ENCODE data around the gene GNAI1.

DNA sequence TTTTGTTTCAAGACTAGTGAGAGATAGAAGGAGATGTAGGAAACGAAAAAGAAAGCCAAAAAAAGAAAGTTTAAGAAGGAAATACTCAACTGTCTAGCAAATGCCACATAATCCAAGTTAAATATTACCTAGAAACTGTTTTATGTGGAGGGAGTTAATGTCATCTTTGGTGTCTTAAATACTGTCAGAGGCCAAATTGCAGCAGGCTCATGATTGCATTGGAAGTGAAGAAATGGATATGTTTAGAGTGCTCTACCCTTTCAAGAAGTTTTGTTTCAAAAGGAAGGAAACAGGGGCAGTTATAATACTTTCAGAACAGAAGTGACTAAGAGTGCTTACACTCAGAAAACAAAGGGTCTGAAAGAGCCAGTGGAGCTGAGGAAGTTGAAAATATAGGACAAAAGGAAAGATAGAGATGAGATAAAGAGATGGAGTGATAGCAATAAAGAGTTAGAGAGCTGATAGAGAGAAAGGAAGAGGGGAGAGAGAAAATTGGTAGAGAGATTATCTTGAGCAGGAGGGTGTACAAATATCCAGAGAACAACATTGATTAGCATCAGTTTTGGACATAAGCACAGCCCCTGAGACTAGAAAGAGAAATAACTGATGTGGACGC lies 28.0 kb upstream of the GNAI1 start:
- TF ChIP-seq, protein P1, sequence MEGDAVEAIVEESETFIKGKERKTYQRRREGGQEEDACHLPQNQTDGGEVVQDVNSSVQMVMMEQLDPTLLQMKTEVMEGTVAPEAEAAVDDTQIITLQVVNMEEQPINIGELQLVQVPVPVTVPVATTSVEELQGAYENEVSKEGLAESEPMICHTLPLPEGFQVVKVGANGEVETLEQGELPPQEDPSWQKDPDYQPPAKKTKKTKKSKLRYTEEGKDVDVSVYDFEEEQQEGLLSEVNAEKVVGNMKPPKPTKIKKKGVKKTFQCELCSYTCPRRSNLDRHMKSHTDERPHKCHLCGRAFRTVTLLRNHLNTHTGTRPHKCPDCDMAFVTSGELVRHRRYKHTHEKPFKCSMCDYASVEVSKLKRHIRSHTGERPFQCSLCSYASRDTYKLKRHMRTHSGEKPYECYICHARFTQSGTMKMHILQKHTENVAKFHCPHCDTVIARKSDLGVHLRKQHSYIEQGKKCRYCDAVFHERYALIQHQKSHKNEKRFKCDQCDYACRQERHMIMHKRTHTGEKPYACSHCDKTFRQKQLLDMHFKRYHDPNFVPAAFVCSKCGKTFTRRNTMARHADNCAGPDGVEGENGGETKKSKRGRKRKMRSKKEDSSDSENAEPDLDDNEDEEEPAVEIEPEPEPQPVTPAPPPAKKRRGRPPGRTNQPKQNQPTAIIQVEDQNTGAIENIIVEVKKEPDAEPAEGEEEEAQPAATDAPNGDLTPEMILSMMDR (IDR thresholded peaks at IDR 0.05), result no peak
- no peak for TF ChIP-seq EP300 (IDR thresholded peaks at IDR 0.05)

Data from tibial nerve (tissue), 4 donors.